Heart left ventricle (tissue), 16 donors: Measurements from ENCODE around the gene MRPL12. TPM values are rescaled to one million over a fixed set of nuclear protein-coding genes. Genes with fewer than 3 reads are reported as not detected.

Source experiments
- ATAC-seq, 4 donors: fragments of 200-7000 bp; cut with Tn5 transposase; one replicate each; pipeline ENCODE4 v1.9.1; 2020 to 2022; ENCODE audit warnings: moderate library complexity in 4 of 4, mild to moderate bottlenecking in 3 of 4, moderate number of reproducible peaks in 1 of 4
- DNase-seq, 5 donors: peaks; one replicate each; pipeline ENCODE4 v3.0.0-alpha.2; 2020
- H3K27ac ChIP-seq, 12 donors: fragments of 200-600 bp; sonication (generic) in 4 of 12; one replicate each; pipeline versions ENCODE4 v1.5.0 to v1.8.0; 2016 to 2022; ENCODE audit warnings: mild to moderate bottlenecking in 2 of 12
- H3K27me3 ChIP-seq, 9 donors: fragments of 200-600 bp; sonication (generic) in 2 of 9; one replicate each; pipeline versions ENCODE4 v1.5.1 to v1.8.0; 2016 to 2022; ENCODE audit warnings: mild to moderate bottlenecking in 3 of 9
- H3K36me3 ChIP-seq, 9 donors: fragments of 200-600 bp; sonication (generic) in 2 of 9; one replicate each; pipeline versions ENCODE4 v1.5.0 to v1.8.0; 2018 to 2022; ENCODE audit warnings: mild to moderate bottlenecking in 2 of 9
- H3K4me1 ChIP-seq, 12 donors: fragments of 200-600 bp; sonication (generic) in 4 of 12; one replicate each; pipeline versions ENCODE4 v1.5.0 to v1.8.0; 2016 to 2022; ENCODE audit warnings: mild to moderate bottlenecking in 3 of 12
- H3K4me3 ChIP-seq, 12 donors: fragments of 200-600 bp; sonication (generic) in 4 of 12; one replicate each; pipeline versions ENCODE4 v1.5.0 to v1.8.0; 2017 to 2022; ENCODE audit warnings: mild to moderate bottlenecking in 9 of 12, moderate library complexity in 4 of 12
- H3K9me3 ChIP-seq, 12 donors: fragments of 200-600 bp; sonication (generic) in 4 of 12; one replicate each; pipeline versions ENCODE4 v1.5.0 to v1.8.0; 2016 to 2022; ENCODE audit warnings: mild to moderate bottlenecking in 1 of 12
- POLR2A ChIP-seq, 2 donors: fragments of 450-650 bp; IDR thresholded peaks; one replicate each; pipeline ENCODE4 v1.6.1; 2017; ENCODE audit warnings: antibody characterized with exemption in 2 of 2, mild to moderate bottlenecking in 2 of 2, moderate library complexity in 2 of 2
- WGBS, 4 donors: extraction: QIAGEN DNeasy Blood & Tissue Kit in 2 of 4; methylation state at CpG; one replicate each; pipeline versions ENCODE4 v1.1.5 to v1.1.7; 2013 to 2018; 5-methylcytosine and 5-hydroxymethylcytosine counted together
- intact Hi-C, 10 donors: fragments of 100-400 bp; cut with DNase I; formaldehyde crosslinking; loops; one replicate each; pipeline versions ENCODE4 v1.11.1 to v1.14.2; 2022
- polyA plus RNA-seq, 2 donors: library from polyadenylated mRNA; stranded (reverse); fragments of 200-250 nt; gene quantifications; one replicate each; pipeline ENCODE4 v1.2.3, GENCODE V29; 2013
- total RNA-seq, 9 donors: library from RNA; depleted of rRNA in 2 of 9; stranded (reverse); fragments of >200 nt in 2 of 9; fragmentation: NEBNext Ultra II Directional in 3 of 9; extraction: Animal tissue kit (Norgen Biotek cat#: 25700) in 3 of 9; gene quantifications; one replicate each; pipeline versions ENCODE4 v1.1.0 to v1.2.4, GENCODE V29; 2016 to 2023
- TF ChIP-seq, protein P1 (sequence below), 12 donors: fragments of 200-600 bp; sonication (generic) in 4 of 12; IDR thresholded peaks; one replicate each; pipeline versions ENCODE4 v1.5.0 to v1.8.0; 2018 to 2022; ENCODE audit warnings: antibody characterized with exemption in 12 of 12, mild to moderate bottlenecking in 5 of 12
- donor health status: ischemic (EF 13 %, LVEDD 7.1; RV severe dilation, severe dysfunction).
- donor health status: healthy with polysubstance abuse.
- donor health status: DM: no; HTN: yes; CAD: no.
- donor health status: DM: no; HTN: no; CAD: no.
- donor health status: ischemic (EF 25% LVEDD 6.9; RV normal size, moderate dysfunction).
- donor health status: ischemic (EF 25% LVEDD 5.7; RV mildly dilated, moderate dysfunction).
- donor health status: healthy.
- donor health status: DM: yes; HTN: yes; CAD: no.
- donor health status: ischemic (EF 35%, LVEDD 5.7; RV mildly dilated, moderate dysfunction).
- donor health status: nonischemic (EF 11% LVEDD 7.7; RV severe dilation, severe dysfunction).
- donor health status: DM: yes; HTN: yes; CAD: no.
- donor health status: PGD.
- donor health status: ischemic (EF 29% LVEDD 5.4; RV normal size, mild dysfunction).
- donor health status: nonischemic (EF 23%, LVEDD 6.1; RV moderate dilation, normal function).

The MRPL12 gene
- total and polyA plus RNA-seq, 11 donors: 98.8 to 525 (median 133) TPM

DNA sequence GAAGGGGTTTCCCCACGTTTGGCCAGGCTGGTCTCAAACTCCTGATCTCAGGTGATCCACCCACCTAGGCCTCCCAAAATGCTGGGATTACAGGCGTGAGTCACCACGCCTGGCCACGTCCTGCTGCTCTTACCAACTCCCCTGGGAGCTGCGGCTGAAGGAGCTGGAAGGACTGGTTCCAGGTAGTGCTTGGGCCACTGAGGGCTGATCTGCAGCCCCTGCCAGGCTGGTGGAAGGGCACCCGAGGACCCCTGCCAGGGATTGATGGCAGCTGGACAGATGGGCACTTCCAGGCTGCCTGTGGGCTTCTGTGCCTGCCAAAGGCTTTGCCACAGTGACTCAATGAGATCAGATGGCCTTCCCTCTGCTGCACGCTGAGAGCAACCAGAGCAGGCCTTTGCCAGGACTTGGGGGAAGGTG is 39.1 kb upstream of the MRPL12 start:
- peaks cover 0 to 29% (median 16%) of the 10 kb centered on the region in 12 donors for H3K4me1 ChIP-seq
- WGBS, 4 donors: 76 to 88% (median 81%) methylated on average over 7 of the region's 7 CpGs
- no peak for ATAC-seq

DNA sequence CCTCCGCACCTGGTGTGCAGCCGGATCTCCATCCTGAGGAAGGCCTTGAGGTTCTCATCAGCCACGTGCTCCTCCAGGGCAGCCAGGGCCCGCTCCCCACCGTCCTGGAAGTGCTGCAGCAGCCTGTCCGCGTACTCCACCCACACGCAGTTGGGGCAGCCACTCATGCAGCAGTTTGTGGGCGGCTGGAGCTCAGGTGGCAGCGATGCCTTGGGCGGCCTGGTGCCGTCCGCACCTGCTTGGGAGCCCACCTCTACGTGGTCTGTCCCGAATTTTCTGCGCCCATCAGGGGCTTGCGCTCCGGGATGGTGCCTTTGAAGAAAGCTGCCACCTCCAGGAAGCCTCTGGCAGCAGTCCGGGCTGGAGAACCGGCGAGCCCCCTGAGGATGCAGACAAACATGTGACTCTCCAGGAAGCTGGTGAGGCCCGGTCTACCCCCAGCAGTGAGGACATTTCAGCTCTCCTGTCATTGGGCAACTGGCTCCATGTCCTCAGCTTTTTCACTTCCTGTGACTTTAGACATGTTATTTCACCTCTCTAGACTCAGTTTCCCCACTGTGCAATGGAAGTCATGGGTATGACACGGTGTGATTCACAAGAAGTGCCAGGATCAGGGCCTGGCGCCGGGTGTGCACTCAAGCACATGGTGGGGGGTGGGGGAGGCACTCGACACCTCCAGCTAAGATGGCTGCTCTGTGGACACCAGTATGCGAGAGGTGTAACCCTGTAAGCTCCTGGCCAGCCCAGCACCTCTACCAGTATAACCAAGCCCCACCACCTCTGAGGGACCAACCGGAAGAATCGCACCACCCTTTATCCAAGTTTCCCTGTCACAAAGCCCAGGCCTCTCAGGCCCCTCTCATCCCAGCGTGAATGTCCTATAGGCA is 37.7 kb upstream of the MRPL12 start:
- TF ChIP-seq, protein P1, sequence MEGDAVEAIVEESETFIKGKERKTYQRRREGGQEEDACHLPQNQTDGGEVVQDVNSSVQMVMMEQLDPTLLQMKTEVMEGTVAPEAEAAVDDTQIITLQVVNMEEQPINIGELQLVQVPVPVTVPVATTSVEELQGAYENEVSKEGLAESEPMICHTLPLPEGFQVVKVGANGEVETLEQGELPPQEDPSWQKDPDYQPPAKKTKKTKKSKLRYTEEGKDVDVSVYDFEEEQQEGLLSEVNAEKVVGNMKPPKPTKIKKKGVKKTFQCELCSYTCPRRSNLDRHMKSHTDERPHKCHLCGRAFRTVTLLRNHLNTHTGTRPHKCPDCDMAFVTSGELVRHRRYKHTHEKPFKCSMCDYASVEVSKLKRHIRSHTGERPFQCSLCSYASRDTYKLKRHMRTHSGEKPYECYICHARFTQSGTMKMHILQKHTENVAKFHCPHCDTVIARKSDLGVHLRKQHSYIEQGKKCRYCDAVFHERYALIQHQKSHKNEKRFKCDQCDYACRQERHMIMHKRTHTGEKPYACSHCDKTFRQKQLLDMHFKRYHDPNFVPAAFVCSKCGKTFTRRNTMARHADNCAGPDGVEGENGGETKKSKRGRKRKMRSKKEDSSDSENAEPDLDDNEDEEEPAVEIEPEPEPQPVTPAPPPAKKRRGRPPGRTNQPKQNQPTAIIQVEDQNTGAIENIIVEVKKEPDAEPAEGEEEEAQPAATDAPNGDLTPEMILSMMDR (IDR thresholded peaks at IDR 0.05): no peak
- no peak for TF ChIP-seq POLR2A (IDR thresholded peaks at IDR 0.05)
- intact Hi-C loops: loop anchor here in 4 of 10 donors (2.0 kb wide), 2 partner anchors 17 to 29 kb away; partner anchors contain the start of genes NPLOC4 (in 3 of the 4), TSPAN10 (in 3 of the 4) and ARL16 (in 1 of the 4)
- ATAC-seq (peak in 2 of 4 donors; percentile 3 to 25), DNase-seq (peak in 1 of 5 donors; percentile 43)
- H3K27ac ChIP-seq: peak overlapping the region in 11 of 12 donors; percentile 78 to 95 (median 88)
- H3K4me3 ChIP-seq: peak overlapping the region; percentile 77 to 100 (median 94)
- no peaks in the 10 kb centered on the region for H3K9me3 ChIP-seq
- H3K36me3 ChIP-seq: peaks cover 0 to 31% (median 14%) of the 10 kb centered on the region in 9 donors
- 46 to 67% (median 61%) methylated on average over 14 to 30 of the region's 30 CpGs for WGBS, 4 donors
- H3K4me1 ChIP-seq: peaks cover 0 to 29% (median 16%) of the 10 kb centered on the region in 12 donors
- H3K27me3 ChIP-seq: no peaks in the 10 kb centered on the region

More for the DNA sequence above, 39.1 kb upstream of the MRPL12 start:
- DNase-seq: no peak
- Histone ChIP-seq H3K36me3 (peaks cover 0 to 18% (median 6%) of the 10 kb centered on the region in 9 donors), H3K27ac (no peak overlapping the region), H3K27me3 (no peaks in the 10 kb centered on the region), H3K9me3 (no peaks in the 10 kb centered on the region), H3K4me3 (no peak overlapping the region)
- intact Hi-C loops: loop anchor here in 1 of 10 donors (2.0 kb wide), 1 partner anchor 27 kb away; the partner anchor contains the start of genes NPLOC4 and TSPAN10
- TF ChIP-seq, protein P1 (IDR thresholded peaks at IDR 0.05): no peak
- TF ChIP-seq POLR2A (IDR thresholded peaks at IDR 0.05): no peak

GRCh38 chr17:81666092-81666341 is 37.1 kb upstream of the MRPL12 start:
- ATAC-seq (peak in 3 of 4 donors; percentile 1 to 28 (median 23)), DNase-seq (no peak)
- H3K4me3 ChIP-seq: peak overlapping the region; percentile 77 to 100 (median 94)
- H3K4me1 ChIP-seq: peaks cover 0 to 29% (median 16%) of the 10 kb centered on the region in 12 donors
- peaks cover 0 to 36% (median 20%) of the 10 kb centered on the region in 9 donors for H3K36me3 ChIP-seq
- no peaks in the 10 kb centered on the region for H3K9me3 ChIP-seq
- intact Hi-C loops: loop anchor here in 3 of 10 donors (2.0 kb wide), 2 partner anchors 17 to 29 kb away; partner anchors contain the start of genes NPLOC4 (in 2 of the 3), TSPAN10 (in 2 of the 3) and ARL16 (in 1 of the 3)
- 0 to 1% (median 1%) methylated on average over 12 to 16 of the region's 16 CpGs for WGBS, 4 donors
- no peaks in the 10 kb centered on the region for H3K27me3 ChIP-seq
- TF ChIP-seq, protein P1 (IDR thresholded peaks at IDR 0.05): no peak
- TF ChIP-seq POLR2A (IDR thresholded peaks at IDR 0.05): no peak
- peak overlapping the region; percentile 62 to 95 (median 88) for H3K27ac ChIP-seq
